Stimulated activated CD4-positive, alpha-beta T cell treated with anti-CD3 and anti-CD28 coated beads, Interleukin-15, amount 100 ng/mL, for 1 hour (primary cell): ENCODE data around the gene POC1B.

Source experiments
- DNase-seq, 2 donors: peaks; one replicate each; pipeline ENCODE4 v3.0.0-alpha.2; 2020; ENCODE audit warnings: low read depth in 1 of 2, low spot score in 1 of 2

POC1B gene

DNA sequence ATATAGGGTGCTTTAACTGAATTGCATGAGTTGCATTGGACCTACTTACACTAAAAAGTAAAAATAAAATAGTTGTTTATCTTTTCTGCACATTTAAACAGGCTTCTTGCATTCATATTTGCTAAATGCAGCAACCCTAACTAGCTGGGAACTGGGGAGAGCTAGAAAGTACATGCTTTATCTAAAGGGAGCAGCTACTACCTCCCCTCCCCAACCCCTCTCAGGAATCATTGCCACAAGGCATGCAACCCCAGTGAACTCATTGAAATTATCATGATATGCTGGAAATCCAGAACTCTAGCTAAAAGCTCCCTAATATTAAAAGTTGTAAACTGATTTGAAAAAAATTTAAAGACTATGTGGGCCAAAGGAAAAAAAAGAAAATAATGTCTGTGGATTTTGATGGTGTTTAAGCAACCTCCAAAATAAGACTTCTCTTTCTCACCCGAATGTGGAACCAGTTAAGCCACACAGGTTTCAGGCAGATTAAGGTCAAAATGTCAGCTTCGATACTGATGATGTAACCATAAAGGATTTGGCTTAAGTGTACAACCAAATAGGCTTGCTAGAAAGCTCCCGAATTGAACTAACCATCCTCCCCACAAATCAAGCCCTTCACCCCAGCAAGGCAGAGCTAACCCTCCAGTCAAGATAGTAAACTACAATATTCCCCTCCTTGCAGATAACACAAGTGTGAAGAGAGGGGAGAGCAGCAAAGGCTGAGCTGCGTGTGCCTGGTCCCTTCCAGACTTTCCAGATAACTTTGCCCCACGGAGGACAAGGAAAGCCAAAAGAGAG lies 13.8 kb upstream of the POC1B start:
- no peak for DNase-seq

- no peak for DNase-seq
Observed at GRCh38 chr12:89538897-89539296, 13.1 kb upstream of the POC1B start.

- DNase-seq = no peak
Observed at GRCh38 chr12:89537389-89537788, 11.5 kb upstream of the POC1B start.

DNA sequence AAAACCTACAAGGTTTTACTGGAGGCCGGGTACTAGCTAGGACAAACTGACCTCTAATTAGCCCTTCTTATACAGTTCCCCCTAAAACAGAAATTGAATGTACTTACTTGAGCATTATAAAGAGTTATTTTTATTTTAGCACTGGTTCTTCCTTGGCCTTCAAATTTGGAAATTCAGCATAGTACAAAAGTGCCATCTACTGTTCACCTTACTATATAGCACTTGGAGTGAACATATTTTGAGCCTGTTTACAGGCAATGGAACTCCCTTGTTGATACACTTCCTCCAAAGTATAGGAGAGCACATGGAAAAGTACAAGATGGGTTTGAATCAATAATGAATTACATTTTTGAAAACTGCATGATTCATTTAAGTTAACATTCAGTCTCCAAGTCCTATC lies 3.9 kb upstream of the POC1B start:
- DNase-seq = no peak

DNA sequence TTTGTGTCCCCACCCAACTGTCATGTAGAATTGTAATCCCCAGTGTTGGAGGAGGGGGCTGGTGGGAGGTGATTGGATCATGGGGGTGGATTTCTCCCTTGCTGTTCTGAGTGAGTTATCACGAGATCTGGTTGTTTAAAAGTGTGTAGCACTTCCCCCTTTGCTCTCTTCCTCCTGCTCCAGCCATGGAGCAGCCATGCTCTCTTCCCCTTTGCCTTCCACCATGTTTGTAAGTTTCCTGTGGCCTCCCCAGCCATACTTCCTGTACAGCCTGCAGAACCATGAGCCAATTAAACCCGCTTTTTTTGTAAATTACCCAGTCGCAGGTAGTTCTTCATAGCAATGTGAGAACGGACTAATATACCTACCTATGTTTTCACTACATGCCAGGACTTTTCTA lies 2.6 kb upstream of the POC1B start:
- no peak for DNase-seq

DNA sequence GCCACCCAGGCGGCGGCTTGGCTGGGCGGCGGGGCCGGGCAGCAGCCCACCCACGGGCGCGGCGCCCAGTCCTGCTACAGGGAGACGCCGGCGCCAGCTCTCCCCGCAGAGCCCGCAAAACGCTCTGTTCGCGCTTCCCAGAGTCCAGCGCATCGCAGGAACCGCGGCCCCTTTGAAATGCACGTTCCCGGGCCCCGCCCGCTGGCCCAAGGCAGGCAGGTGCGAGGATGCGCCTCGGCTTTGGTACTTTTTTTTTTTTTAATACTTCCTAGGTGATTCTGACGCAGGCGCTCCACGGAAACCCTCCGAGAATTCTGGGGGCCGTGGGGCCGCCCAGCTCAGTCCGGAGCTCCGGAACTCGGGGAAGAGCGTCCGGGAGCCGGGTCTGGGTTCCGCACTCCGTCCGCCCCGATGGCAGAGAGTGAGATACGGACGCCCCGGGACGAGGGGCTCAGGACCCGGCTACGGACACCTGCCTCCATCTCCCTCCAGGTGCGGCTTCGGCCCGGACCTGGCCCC lies 483 bp downstream of the POC1B start:
- DNase-seq = peak; percentile 12 to 22

GRCh38 chr12:89524541-89525304 lies 1.1 kb downstream of the POC1B start, which contains the start of gene GALNT4:
GALNT4 (minus strand) TSS chr12:89524796; CDS start chr12:89524549, 247 bp downstream.
- peak; percentile 51 to 53 for DNase-seq

DNA sequence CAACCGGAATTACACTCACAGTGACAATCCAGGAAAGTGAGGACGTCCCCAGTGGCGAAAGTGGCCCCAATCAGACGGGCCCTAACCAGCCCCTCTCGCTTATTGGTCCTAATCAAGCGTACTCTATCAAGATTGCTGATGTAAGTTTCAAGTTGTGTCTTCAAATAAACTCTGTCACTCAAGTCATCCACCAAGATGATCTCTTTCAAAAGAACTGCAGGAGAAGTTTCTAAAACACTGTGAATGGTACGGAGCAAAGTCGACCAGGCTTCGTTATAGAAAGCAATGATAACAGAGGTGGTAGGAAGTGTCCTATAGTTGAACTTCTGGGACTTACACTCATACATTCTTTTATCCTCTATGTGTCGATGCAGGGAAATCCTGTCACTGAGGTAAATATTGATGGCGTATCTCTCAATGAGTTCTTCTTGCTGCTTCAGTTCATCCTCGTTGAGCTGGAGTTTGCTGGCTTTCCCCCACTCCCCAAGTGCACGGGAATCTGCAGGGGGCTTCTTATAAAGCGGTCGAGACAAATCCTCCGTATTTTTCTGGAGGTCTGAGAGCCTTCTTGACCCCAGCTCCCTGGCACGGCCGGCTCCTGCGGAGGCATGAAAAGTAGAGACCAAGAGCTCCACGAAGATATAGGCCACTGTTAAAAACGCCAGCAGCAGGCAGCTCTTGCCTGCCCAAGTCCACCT lies 1.9 kb downstream of the POC1B start:
- no peak for DNase-seq

GRCh38 chr12:89523393-89523792 lies 2.5 kb downstream of the POC1B start:
- no peak for DNase-seq

DNA sequence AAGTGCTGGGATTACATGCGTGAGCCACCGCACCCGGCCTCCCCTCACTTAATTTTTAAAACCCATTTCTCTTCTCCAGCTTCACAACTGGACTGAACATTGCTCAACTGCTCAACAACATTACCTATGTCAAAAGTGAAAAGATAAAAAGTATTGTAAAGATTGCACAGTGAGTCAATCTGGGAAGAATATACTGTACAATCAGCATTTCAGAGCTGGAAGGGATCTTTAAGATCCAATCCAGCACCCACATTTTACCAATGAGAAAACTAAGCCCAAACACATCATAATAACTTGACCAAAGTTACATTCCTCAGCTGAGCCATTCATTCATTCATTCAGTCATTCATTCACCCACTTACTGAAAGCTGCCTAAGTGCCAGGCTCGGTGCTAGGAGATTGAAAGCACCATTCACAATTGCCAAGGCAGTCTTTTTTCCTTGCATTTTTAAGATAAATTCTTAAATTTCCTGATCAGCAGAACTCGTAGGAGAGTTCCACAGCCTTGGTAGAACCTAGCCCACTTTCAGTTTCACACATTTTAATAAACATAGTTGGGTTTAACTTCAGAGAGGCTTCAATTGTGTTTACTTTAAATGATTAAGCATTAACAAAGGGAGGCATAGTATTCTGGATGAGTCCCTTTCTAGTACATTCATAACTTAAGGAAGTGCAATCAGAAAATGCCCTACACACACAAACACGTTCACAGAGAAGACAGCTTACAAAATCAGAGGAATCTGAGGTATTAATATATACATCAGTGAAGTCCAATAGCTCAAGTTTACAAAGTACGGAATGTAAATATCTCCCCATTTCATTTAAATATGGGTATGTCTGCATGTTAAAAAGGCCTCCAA lies 4.3 kb downstream of the POC1B start:
- no peak for DNase-seq

GRCh38 chr12:89517720-89518119 lies 8.1 kb downstream of the POC1B start:
- DNase-seq = no peak

DNA sequence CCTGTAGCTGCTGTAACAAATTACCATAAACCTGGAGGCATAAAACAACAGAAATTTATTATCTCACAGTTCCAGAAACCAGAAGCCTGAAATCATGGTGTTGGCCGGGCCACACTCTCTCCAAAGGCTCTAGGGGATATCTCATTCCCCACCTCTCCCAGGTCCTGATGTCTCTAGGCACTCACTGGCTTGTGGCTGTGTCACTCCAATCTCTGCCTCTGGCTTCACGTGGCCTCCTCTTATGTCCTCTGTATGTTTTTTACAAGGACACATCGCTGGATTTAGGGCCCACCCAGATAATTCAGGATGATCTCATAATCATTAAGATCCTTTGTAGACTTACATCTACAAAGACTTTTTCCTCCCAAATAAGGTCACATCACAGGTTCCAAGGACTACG lies 9.2 kb downstream of the POC1B start:
- DNase-seq = no peak

- no peak for DNase-seq
Observed at GRCh38 chr12:89514751-89515150, 11.1 kb downstream of the POC1B start.

DNA sequence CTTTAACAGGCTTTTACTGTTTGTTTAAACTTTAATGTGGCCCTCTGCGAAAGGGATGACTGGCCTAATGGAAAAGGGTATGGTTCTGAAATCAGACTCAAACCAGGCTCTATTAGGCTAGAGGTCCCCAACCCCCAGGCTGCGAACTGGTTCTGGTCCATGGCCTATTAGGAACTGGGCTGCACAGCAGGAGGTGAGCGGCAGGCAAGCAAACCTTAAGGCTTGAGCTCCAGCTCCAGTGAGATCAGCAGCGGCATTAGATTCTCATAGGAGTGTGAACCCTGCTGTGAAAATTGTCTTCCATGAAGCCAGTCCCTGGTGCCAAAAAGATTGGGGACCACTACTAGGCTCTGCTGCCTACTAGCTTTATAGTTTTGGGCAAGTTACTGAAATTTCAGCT lies 12.3 kb downstream of the POC1B start:
- DNase-seq = no peak

GRCh38 chr12:89507015-89507824 lies 18.6 kb downstream of the POC1B start:
- no peak for DNase-seq

DNA sequence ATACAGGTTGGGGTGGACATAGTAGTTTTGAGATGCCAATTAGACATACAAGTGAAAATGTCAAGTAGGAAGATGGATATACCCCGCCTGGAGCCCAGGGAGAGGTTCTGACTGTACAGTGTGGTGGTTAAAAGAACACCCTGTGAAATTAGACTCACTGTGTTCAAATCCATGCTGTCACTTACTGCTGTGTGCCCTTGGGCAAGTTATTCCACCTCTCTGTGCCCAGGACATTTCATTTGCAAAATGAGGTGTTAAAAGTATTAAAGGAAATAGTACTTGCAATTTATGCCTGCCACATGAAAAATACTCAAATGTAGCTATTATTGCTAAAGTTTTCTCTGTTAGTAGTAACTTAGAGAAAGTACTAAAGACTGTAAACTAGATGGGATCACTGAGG lies 19.8 kb downstream of the POC1B start:
- no peak for DNase-seq

DNA sequence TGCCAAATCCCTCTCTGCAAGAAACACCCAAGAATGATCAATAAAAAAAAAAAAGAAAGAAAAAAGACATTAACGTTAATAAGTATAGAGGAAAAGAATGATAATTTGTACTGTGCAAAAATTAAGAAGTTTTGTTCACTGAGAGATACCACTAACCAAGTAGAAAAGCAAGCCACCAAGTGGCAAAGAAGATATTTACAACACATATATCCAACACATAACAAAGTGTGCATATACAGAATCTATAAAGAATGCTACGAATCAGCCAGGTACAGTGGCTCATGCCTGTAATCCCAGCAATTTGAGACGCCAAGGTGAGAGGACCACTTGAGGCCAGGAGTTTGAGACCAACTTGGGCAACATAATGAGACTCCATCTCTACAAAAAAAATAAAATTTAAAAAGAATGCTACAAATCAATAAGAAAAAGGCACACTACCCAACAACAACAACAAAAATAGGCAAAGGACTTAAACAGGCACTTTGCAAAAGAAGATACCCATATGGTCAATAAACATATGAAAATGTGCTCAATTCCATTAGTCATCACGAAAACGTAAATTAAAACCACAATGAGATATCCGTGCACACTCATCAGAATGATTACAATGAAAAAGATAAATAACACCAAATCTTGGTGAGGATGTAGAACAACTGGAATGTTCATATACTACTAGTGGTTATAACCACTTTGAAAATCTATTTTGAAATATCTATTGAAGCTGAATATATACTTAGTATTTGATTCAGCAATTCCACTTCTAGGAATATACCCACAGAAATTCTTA lies 21.1 kb downstream of the POC1B start:
- no peak for DNase-seq

GRCh38 chr12:89501793-89502192 lies 24.1 kb downstream of the POC1B start:
- no peak for DNase-seq

DNA sequence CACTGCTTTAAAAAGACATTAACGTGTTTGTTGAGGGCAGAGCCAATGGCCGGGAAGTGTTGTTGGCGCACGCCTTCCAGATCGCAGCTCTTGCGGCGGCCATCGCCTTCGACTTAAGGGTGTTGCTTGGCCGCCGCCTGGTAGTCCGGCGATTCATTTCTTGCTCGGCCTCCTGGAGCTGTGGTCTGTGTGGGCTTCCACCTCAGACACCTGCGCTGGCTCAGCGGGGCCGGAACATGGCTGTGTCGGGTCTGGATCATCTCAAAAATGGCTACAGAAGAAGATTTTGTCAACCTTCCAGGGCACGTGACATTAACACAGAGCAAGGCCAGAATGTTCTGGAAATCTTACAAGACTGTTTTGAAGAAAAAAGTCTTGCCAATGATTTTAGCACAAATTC lies 26.0 kb downstream of the POC1B start:
- no peak for DNase-seq
